Gastrocnemius medialis (tissue), 4 donors: Measurements from ENCODE around the gene CYBA. TPM values are rescaled to one million over a fixed set of nuclear protein-coding genes. Genes with fewer than 3 reads are reported as not detected.

ENCODE experiments used
- ATAC-seq, 2 donors: fragments of 150-250 bp; one replicate each; pipeline ENCODE4 v1.9.1; 2016
- DNase-seq, 2 donors: peaks; one replicate each; pipeline ENCODE4 v3.0.0-alpha.2; 2019
- H3K27ac ChIP-seq, 4 donors: fragments of 200-600 bp; sonication (generic); 1 replicate in 1 of 4; 2 replicates in 3 of 4; pipeline ENCODE4 v1.5.1; 2016 to 2018; ENCODE audit warnings: mild to moderate bottlenecking in 2 of 4, moderate library complexity in 1 of 4
- H3K27me3 ChIP-seq, 3 donors: fragments of 200-600 bp; sonication (generic) in 2 of 3; 1 replicate in 1 of 3; 2 replicates in 2 of 3; pipeline versions ENCODE4 v1.5.1 to v1.6.0; 2016 to 2019; ENCODE audit warnings: mild to moderate bottlenecking in 1 of 3, moderate library complexity in 1 of 3
- H3K36me3 ChIP-seq, 2 donors: fragments of 200-600 bp; sonication (generic) in 1 of 2; one replicate each; pipeline ENCODE4 v1.5.1; 2017 to 2018
- H3K4me1 ChIP-seq, 2 donors: fragments of 200-600 bp; sonication (generic) in 1 of 2; one replicate each; pipeline ENCODE4 v1.5.1; 2016 to 2017; ENCODE audit warnings: mild to moderate bottlenecking in 2 of 2
- H3K4me3 ChIP-seq, 4 donors: fragments of 200-600 bp; sonication (generic) in 3 of 4; 1 replicate in 1 of 4; 2 replicates in 3 of 4; pipeline ENCODE4 v1.5.1; 2016 to 2019; ENCODE audit warnings: mild to moderate bottlenecking in 2 of 4
- H3K9me3 ChIP-seq, 3 donors: fragments of 200-600 bp; sonication (generic) in 2 of 3; 1 replicate in 1 of 3; 2 replicates in 2 of 3; pipeline ENCODE4 v1.5.1; 2016 to 2019
- POLR2A ChIP-seq, 2 donors: fragments of 450-650 bp; IDR thresholded peaks; one replicate each; pipeline ENCODE4 v1.6.1; 2017; ENCODE audit warnings: antibody characterized with exemption in 2 of 2, mild to moderate bottlenecking in 2 of 2, moderate library complexity in 2 of 2
- in situ Hi-C, 4 donors: fragments of 200-750 bp; cut with MboI; loops; one replicate each; pipeline versions ENCODE4 v1.15.0 to v1.8.0; 2017; ENCODE audit warnings: low sequenced_read_pairs in 4 of 4
- intact Hi-C: fragments of 100-400 bp; cut with DNase I; formaldehyde crosslinking; loops from one replicate; pipeline ENCODE4 v1.15.1; 2023; ENCODE audit warnings: low total_unique reads
- total RNA-seq, 4 donors: library from RNA; depleted of rRNA; stranded (reverse); fragments of >200 nt; gene quantifications; one replicate each; pipeline versions ENCODE4 v1.1.0 to v1.2.3, GENCODE V29; 2016
- TF ChIP-seq, protein P1 (sequence below), 5 experiments: fragments of 450-650 bp in 3 of 5; fragments of 200-600 bp in 2 of 5; sonication (generic) in 2 of 5; IDR thresholded peaks in 4 of 5; conservative IDR thresholded peaks in 1 of 5; 1 replicate in 4 of 5; 2 replicates in 1 of 5; pipeline ENCODE4 v1.5.1; 2016 to 2019; ENCODE audit warnings: antibody characterized with exemption in 5 of 5, mild to moderate bottlenecking in 3 of 5, moderate library complexity in 3 of 5

CYBA gene
- total RNA-seq, 4 donors from 2014 or later, result 5.1 to 33.2 (median 28.7) TPM

DNA sequence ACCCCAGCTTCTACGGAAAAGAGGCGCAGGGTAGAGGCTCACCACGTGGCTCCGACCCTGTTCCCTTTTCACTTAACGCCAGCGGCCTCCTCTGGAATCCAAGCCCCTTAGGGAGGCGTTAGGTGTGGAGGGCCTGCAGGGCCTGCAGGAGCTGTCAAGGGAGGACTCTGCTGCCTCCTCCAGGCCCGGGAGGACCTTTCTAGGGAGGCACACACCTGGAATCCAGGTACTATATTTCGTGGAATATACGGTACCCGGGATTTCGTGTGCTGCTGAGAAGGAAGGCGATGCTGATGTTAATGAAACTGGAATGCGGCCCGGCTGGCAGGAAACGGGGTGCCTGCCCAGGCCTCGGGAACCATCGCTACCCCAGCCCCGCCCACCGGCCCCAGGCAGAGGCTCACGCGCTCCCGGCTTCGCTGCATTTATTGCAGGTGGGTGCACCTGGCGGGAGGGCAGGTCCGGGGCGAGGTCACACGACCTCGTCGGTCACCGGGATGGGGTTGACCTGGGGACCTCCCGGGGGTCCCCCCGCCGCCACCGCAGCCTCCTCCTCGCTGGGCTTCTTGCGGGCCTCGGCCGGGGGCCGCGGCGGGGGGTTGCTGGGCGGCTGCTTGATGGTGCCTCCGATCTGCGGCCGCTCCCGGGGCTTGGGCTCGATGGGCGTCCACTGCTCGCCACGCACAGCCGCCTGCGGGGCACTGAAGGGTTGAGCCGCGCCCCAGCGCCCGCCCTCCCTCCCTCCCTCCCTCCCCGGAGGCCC, 7.8 kb downstream of the CYBA start:
- intact Hi-C loops (no loop called here), in situ Hi-C loops (no loop called here)
- no peak for ATAC-seq
- Histone ChIP-seq H3K9me3 (no peaks in the 10 kb centered on the region), H3K36me3 (no peaks in the 10 kb centered on the region), H3K27me3 (peaks cover 26 to 32% (median 28%) of the 10 kb centered on the region in 3 donors), H3K4me1 (no peaks in the 10 kb centered on the region), H3K4me3 (no peak overlapping the region), H3K27ac (no peak overlapping the region)
- TF ChIP-seq, protein P1, sequence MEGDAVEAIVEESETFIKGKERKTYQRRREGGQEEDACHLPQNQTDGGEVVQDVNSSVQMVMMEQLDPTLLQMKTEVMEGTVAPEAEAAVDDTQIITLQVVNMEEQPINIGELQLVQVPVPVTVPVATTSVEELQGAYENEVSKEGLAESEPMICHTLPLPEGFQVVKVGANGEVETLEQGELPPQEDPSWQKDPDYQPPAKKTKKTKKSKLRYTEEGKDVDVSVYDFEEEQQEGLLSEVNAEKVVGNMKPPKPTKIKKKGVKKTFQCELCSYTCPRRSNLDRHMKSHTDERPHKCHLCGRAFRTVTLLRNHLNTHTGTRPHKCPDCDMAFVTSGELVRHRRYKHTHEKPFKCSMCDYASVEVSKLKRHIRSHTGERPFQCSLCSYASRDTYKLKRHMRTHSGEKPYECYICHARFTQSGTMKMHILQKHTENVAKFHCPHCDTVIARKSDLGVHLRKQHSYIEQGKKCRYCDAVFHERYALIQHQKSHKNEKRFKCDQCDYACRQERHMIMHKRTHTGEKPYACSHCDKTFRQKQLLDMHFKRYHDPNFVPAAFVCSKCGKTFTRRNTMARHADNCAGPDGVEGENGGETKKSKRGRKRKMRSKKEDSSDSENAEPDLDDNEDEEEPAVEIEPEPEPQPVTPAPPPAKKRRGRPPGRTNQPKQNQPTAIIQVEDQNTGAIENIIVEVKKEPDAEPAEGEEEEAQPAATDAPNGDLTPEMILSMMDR (IDR thresholded peaks at IDR 0.05 in 4 of 5, conservative IDR thresholded peaks at IDR 0.05 in 1 of 5), result no peak
- no peak for TF ChIP-seq POLR2A (IDR thresholded peaks at IDR 0.05)
- no peak for DNase-seq

DNA sequence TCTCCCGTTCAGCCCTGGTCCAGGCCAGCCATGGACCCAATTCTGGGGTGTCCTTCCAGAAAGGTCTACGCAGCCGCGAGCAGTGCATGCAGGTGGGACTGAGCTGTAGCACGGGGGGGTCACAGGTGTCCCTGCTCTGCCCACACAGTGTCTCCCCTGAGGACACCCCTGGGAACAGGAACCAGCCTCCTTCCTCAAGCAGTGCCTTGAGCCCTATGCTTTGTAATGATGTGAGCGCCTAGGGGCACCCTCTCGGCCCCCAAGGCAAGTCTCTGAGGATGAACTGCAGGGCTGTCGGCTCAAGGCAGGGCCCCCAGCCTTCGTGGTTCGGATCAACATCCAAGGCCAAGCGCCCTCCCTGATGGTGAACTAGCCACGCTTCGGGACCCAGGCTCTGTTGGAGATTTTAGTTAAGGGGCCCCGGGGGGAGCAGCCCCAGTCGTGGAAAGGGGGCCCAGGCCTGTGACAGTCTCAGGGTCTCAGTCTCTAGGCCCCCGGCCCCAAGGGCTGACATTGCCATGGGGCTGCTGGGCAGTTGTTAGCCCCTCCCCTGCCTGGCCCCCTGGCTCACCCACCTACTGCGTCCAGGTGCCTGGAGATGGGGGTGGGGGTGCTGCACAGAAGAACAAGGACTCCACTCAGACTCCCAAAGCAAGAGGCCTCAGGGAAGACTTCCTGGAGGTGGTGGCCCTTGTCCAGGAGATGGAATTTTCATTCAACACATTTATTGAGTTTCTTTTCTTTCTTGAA, 10.2 kb downstream of the CYBA start:
- H3K4me3 ChIP-seq, result no peak overlapping the region
- TF ChIP-seq POLR2A (IDR thresholded peaks at IDR 0.05), result no peak
- TF ChIP-seq, protein P1 (IDR thresholded peaks at IDR 0.05 in 4 of 5, conservative IDR thresholded peaks at IDR 0.05 in 1 of 5), result no peak
- no peak for DNase-seq
- H3K4me1 ChIP-seq, result no peaks in the 10 kb centered on the region
- no peaks in the 10 kb centered on the region for H3K9me3 ChIP-seq
- intact Hi-C loops, result no loop called here
- no peak overlapping the region for H3K27ac ChIP-seq
- ATAC-seq, result no peak
- H3K36me3 ChIP-seq, result no peaks in the 10 kb centered on the region
- peaks cover 30 to 40% (median 37%) of the 10 kb centered on the region in 3 donors for H3K27me3 ChIP-seq
- in situ Hi-C loops, result no loop called here

DNA sequence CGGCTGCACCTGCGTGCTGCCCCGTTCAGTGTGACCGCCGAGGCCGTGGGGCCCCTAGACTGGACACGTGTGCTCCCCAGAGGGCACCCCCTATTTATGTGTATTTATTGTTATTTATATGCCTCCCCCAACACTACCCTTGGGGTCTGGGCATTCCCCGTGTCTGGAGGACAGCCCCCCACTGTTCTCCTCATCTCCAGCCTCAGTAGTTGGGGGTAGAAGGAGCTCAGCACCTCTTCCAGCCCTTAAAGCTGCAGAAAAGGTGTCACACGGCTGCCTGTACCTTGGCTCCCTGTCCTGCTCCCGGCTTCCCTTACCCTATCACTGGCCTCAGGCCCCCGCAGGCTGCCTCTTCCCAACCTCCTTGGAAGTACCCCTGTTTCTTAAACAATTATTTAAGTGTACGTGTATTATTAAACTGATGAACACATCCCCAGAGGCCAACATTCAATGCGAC, 10.8 kb downstream of the CYBA start:
- TF ChIP-seq POLR2A (IDR thresholded peaks at IDR 0.05), result no peak
- TF ChIP-seq, protein P1 (IDR thresholded peaks at IDR 0.05 in 4 of 5, conservative IDR thresholded peaks at IDR 0.05 in 1 of 5), result no peak
- peaks cover 30 to 40% (median 37%) of the 10 kb centered on the region in 3 donors for H3K27me3 ChIP-seq
- in situ Hi-C loops (no loop called here), intact Hi-C loops (no loop called here)
- H3K4me3 ChIP-seq, result no peak overlapping the region
- H3K36me3 ChIP-seq, result no peaks in the 10 kb centered on the region
- H3K4me1 ChIP-seq, result no peaks in the 10 kb centered on the region
- ATAC-seq, result no peak
- DNase-seq, result no peak
- H3K27ac ChIP-seq, result no peak overlapping the region
- H3K9me3 ChIP-seq, result no peaks in the 10 kb centered on the region

DNA sequence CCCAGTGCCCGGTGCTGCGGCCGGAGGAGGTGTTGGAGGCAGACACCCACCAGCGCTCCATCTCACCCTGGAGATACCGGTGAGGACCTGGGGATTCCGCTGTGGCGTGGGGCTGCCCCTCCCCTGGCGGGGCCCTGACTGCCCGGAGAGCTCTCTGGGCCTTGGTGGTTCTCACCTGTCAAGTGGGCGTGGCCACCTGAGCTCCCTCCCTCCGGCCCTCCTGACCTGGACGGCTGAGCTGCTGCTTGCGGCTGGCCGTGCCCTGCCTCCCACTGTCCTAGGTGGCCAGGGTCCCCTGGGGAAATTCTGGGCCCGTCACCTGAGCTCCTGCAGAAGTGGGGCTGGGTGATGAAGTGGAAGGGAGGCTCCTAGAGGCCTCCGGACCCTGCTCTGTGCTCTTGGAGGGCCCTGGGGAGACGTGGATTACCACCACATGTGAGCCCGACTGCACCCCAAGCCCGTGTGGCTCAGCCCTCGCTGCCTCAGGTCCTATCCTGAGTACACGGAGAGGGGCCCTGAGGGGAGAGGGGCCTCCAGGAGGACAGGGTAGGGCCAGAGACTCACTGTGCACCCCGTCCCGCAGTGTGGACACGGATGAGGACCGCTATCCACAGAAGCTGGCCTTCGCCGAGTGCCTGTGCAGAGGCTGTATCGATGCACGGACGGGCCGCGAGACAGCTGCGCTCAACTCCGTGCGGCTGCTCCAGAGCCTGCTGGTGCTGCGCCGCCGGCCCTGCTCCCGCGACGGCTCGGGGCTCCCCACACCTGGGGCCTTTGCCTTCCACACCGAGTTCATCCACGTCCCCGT, 11.4 kb downstream of the CYBA start:
- DNase-seq (no peak), ATAC-seq (no peak)
- no peaks in the 10 kb centered on the region for H3K9me3 ChIP-seq
- H3K27me3 ChIP-seq, result peaks cover 30 to 40% (median 37%) of the 10 kb centered on the region in 3 donors
- H3K4me1 ChIP-seq, result no peaks in the 10 kb centered on the region
- no peaks in the 10 kb centered on the region for H3K36me3 ChIP-seq
- no peak overlapping the region for H3K4me3 ChIP-seq
- intact Hi-C loops (no loop called here), in situ Hi-C loops (no loop called here)
- TF ChIP-seq, protein P1 (IDR thresholded peaks at IDR 0.05 in 4 of 5, conservative IDR thresholded peaks at IDR 0.05 in 1 of 5), result no peak
- TF ChIP-seq POLR2A (IDR thresholded peaks at IDR 0.05), result no peak
- no peak overlapping the region for H3K27ac ChIP-seq
